GM11168 (cell line): ENCODE results near the gene MN1.

Experiments used
- in situ Hi-C: fragments of 300-500 bp; cut with MboI; formaldehyde crosslinking; loops from one replicate; pipeline ENCODE4 v1.12.0; 2022; ENCODE audit warnings: low sequenced_read_pairs; ENCODE audit not compliant: unreplicated experiment

The MN1 gene

DNA sequence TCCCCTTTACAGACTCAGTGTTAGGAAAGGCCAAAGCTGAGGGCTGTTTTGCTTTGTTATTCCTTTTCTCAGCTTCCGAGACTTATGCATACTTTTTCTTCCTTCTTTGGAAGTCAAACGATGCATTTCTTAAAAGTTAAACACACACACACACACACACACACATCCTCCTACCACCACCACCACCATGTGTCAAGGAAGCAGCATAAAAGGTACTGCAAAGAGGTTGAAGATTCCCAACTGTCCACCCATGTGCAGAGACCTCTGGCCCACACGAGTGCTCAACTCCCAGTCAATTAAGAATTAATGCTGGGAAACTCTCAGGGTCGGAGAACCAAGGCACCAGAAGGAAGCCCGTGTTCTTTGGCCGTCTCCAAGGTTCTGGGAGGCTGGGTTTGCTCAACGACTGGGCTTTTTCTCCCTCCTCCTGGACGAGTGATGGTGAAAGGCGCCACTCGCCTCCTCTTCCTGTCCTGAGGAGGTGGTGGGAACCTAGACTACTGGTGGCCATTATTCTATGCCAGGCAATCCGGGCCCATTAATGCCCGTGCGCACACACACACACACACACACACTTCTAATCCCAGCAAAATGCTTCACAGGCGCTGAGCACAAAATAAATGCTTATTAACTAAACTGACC is 15.1 kb downstream of the MN1 start:
- in situ Hi-C loops = no loop called here

DNA sequence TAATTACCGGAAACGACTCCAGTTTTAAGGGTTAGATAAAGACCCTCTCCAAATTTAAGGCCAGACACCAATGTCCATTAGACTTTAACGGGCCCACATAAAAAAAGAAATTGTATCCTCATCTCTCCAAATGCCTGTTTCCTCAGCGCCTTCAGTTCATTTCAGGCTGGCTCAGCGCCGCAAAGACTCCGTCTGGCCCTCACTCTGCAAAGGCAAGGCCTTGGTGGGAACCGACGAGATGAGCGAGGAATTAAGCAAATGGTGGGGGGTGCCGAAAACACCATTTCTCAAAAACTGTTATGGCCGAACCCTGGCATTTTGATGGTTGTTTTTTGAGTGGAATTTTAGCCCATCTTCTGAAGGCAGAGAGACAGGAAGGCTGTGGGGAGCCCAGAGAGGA is 15.7 kb downstream of the MN1 start:
- in situ Hi-C loops = no loop called here

DNA sequence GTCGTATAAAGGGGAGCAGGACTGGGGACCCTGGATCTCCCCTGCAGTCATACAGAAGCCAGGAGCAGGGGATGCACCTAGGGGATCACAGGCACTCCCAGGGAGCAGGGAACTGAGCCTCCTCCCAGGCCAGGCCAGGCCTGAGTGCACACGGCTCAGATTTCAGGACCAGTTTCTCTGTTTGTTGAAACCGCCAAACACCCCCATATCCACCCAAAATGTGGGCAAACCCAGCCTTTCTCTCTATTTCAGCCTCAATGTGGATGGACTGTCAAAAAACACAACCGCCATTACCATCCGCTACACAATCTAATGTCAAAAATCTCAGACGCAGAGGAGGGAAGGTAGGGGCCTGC is 17.5 kb downstream of the MN1 start:
- in situ Hi-C loops = no loop called here

DNA sequence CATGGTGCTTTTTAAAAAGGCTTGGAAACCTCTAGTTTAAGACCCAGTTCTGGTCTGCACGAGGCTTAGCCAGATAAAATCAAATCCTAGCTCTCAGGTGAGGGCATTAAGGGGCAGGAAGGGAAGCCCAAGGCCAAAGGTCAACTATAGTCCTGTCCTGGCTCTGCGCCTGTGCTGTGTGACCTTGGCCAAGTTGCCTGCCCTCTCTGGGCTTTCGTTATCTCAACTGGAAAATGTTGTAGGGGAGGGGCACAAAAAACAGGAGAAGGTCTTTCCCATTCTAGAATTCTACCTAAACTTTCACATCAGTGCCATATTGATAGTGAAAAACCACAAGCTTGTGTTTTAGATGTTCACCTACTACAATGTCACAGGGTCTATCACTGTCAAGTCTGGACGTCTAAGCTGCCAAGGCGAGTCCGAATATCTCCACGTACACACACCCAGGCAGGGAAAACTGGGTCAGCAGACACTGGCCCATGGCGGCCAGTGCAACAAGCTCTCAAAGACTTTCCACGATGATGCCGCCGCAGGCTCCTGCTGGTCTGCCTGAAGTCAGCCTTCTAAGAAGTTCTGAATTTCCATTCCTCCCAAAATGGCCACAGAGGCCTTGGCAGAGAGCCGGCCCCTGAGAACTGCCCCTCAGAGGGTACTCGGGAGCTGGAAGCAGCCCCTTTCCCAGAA is 18.0 kb downstream of the MN1 start:
- in situ Hi-C loops = no loop called here

DNA sequence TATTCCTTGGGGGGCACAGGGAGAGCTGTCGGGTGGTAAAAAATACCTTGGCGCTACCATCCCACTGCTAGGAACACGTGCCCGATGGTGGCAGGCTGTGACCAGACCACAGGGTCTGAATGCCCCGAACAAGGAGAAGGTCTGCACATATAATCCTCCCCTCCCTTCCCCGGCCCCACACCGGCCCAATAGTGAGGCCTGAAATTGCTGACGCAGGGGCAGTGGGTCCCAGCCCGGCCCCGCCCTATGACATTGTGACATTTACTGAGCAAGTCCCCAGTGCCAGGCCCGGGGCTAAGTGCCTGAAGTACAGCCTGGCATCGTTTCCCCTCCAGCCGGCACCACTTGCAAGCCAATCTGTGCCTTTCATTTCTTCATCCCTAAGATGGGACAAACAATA is 19.5 kb downstream of the MN1 start:
- in situ Hi-C loops = no loop called here

DNA sequence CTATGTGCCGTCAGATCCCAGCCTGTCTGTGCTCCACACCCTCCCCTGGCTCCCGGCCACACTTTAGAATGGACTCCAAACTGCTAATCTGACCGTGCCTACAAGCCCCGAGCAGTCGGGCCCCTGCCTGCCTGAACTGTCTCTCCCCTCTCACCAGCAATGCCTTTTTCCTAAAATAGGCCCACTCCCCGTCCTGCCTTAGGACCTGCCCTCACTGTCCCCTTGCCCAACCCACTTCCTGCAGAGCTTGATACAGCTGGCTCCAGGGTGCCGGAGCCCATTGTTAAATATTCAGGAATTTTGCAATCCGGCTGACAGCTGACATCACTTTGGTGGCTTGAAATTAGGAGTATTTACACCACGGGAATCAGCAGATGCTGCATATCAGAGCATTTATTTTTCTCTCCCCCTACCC is 21.4 kb downstream of the MN1 start:
- in situ Hi-C loops = no loop called here

DNA sequence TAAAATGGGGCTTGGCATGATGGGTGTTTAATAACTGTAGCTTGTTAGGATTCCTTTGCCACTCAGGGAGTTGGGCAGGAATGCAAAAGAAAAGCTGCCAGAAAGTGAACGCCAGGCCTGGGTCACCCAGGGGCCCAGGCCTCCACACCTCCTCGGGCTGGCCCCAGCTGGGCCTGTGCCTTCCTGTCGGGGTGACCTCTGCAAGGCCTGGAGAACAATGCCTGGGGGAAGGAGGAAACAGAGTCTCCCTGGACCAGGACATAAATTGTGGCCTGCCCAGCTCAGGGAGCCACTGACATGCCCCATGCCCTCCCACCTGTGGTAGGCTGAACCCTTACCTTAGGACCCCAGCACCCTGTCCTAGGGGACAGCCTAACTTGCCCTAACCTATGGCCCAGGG is 21.9 kb downstream of the MN1 start:
- in situ Hi-C loops = no loop called here

DNA sequence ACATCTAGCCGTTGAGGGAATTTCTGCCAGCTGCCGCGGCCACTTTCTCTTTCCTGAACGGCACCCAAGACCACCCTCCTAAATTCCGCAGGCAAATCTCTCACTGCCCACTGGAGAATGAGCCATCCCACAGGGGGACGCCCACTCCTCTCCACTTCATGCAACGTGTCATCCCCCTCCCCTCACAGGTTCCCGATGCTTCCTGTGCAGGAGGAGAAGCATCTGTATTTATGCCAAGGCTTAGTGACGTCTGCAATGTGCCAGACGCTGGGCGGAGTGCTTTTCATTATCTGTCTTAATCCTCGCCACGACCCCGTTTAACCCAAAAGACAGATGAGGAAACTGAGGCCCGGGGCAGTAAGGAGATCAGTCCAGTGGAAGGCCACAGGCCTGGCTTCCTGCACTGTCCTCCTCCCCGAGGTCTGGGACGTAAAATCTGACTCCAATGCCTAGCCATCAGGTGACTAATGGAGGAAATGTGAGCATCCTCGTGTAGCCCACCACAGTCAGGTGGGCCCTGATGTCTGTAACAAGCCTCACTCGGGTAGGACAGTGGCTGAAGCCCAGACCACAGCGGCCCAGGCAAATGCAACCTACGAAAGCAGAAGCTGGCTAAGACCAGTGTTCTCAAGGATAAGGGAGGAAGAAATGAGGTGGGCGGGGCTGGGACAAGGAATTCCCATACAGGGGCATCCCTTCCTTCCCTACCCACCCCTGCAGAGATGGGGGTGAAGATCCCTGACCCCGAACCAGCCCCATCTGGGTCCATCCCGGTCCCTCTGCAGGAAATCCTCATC is 23.1 kb downstream of the MN1 start:
- in situ Hi-C loops = no loop called here

DNA sequence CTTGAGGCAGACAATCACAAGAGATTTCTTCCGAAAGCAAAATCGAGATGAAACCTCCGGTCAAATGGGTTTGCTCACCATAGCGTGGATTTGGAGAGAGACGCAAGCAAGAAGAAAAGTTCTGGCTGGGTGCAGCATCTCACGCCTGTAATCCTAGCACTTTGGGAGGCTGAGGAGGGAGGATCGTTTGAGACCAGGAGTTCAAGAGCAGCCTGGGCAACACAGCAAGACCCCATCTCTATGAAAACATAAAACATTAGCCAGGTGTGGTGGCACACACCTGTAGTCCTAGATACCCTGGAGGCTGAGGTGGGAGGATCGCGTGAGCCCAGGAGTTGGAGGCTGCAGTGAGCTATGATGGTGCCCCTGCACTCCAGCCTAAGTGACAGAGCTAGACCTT is 24.4 kb downstream of the MN1 start:
- in situ Hi-C loops = no loop called here

DNA sequence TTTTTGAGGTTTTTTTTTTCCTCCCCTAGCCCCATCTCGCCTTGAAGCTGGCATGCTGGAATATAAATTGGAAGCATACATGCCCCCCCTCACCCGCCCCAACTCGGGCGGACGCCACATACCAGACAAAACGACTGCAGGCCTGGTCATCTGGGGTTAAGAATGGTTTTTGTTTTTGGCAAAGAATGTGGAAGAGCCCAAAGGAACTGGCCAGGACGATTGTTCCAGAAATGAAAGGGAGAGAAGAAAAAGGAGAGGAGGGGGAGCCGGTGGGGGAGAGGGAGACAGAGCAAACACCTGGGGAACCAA is 25.0 kb downstream of the MN1 start:
- in situ Hi-C loops = no loop called here

DNA sequence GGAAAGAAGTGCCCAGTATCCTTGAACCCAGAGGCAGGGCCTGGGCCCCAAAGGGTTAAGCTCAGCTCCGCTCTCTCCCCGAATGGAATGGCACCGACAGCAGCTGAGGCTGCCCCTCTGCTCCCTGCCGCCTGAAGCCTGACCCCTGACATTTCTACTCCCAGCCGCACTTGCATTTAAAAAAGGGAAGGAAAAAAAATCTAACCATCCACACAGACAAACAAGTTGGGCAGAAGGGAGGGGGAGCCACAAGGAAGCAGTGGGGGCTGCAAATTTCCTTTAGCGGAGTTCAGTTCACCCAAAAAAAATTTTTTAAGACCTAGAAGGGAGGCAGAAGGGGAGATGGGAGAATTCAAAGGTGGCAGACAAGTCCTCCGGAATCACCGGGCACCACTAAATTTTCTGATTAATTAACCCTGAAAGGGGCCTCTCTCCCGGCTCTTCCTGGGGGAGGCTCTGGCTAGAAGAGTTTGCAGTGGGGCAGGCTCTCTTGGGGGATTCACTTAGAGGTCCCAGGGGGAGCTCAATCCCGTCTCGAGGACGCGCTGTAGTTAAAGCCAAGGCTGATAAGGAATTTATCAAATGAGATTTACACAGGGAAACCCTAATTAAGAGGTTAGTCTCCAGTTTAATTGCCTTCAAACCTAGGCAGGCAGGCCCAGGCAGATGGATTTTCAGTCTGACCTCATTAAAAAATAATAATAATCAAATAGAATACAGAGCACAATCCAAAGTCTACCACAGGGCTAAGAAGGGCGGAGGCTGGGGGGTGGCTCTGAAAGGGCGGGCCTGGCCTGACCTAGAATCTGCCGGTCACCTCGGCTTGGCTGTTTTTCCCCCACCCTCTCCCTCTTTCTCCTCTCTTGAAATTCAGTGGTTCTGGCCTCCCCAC is 25.6 kb downstream of the MN1 start:
- in situ Hi-C loops = no loop called here

DNA sequence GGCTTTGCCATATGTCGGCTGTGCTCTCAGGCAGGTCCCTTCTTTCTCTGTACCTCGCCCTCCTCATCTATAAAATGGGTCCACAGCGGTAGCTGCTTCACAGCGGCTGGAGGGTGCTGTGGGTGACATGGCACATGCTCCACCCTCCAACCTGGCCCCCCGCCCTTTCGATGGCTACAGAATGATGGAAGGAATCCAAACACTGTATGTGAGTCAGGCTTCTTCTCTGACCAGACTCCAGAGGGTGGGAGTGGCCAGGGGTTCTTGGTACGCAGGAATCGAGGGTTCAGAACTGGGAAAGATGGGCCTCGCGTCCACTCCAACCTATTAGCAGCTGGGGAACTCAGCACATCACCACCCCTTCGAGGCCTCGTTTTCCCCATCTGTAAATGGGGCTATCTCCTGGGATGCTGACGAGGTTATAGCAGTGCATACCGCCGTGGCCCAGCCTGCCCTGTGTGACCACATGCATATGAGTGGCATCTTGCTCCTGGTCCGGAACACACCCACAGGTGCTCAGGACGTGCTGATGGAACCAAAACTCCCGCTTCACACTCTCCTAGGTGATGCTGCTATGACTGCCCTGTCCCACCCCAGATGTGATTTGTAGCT is 26.4 kb downstream of the MN1 start:
- in situ Hi-C loops = no loop called here

DNA sequence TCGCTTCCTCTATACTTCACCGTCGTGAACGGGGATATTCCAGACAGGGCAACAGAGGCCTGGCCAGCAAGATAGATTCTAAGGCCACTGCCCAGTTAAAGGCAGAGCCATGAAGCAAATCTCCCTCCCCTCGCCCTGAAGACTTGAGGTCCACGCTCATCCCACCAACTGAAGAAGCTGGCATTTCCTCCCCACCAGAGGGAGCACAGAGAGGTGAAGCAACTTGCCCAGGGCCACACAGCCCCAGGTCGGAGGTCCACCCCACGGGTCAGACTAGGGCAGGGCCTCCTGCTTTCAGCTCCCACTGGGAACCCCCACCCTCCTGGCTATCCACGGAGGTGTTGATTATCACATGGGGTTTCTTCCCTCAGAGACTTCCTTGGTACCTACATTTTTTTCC is 27.4 kb downstream of the MN1 start:
- in situ Hi-C loops = no loop called here

DNA sequence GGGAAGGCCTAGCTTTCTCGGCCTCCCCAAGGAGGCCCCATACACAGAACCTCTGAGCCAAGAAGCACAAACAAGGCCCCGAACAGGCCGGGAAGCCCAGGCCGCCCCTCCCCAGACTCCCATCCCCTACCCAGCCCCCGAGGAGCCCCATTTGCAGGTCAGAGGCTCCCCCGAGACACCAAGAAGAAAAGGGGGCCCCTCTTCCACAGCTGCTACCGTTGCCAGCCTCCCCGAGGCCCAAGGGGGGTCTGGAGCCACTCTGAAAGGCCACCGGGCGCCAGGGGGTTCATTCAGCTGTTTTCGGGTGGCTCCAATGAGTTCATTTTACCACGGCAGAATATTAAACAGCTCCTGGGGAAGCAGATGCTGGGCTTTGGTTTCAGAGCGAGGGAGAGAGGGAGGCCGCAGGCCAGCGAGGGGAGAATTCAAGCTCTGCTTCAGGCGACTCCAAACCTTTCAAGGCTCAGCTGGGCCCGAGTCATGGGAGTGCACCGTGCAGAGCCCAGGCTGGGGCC is 28.5 kb downstream of the MN1 start:
- in situ Hi-C loops = no loop called here

DNA sequence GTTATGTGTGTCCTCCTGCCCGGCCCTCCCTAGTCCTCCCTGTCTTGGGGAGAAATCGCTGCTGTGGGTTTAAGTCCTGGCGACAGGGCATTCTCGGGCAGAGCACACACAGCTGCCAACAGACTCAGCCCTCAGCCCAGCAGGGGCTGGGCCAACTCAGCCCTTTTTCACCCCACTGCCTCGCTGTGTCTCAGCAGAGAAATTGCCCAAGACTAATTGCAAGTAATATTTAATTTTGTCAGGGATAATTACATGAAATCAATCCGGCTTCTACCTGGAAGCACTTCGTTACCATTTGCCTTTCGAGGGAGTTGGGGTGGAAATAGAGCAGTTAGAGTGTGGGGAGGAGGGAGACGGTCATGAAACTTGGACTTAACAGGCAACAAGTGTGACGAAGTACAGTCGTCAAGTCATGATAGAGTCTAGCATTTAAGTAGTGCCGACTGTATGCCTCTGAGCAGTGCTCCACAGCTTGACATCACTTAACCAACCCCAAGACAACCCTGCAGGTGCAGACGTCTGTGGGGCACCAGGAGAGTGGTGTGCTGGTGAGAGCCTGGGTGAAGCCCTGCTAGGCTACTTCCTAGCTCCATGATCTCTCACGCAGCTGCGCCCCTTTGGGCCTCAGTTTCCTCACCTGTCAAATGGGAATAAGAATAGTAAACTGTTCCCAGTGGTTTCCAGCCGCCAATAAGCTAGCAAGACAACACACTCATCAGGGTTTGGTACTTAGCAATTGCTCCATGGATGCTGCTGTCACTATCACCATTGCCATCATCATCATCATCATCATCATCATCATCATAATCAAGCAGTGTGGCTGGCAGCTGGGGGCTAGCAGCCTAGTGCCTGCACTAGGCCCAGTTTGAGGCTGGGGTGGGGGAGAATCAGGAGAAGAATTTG is 29.2 kb downstream of the MN1 start:
- in situ Hi-C loops = no loop called here

DNA sequence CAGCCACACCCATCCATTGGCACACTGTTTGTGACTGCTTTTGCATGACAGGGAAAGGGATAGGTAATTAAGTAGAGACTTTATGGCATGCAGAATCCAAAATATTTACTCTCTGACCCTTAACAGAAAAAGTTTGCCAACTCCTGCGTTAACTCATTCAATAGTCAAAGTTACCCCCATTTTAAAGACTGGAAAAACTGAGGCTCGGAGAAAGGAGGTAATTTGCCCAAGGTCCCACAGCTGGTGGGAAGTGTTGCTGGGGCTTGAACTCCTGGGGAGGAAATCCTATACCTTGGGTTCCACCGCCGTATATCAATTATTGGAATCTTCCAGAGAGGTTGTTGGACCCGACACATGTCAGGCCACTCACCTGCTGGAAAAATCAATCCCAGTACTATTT is 29.9 kb downstream of the MN1 start:
- in situ Hi-C loops = no loop called here

DNA sequence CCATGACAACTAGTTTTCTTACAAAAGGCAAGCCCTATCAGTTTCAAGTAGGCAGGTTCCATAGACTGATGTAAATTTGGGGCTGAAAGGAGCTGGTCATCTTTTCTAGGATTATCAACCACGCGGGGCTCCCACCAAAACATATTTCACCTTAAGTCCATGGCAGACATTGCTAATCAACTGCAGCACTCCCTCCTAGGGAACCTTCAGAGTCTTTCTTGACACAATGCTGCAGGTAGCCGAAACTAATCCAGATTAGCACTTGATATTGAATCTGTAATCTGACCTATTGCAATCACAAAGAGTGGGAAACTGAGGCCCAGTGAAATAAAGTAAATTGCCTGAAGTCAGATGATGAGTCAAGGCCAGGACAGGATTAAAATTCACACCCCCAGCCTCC is 32.5 kb downstream of the MN1 start:
- in situ Hi-C loops = no loop called here

DNA sequence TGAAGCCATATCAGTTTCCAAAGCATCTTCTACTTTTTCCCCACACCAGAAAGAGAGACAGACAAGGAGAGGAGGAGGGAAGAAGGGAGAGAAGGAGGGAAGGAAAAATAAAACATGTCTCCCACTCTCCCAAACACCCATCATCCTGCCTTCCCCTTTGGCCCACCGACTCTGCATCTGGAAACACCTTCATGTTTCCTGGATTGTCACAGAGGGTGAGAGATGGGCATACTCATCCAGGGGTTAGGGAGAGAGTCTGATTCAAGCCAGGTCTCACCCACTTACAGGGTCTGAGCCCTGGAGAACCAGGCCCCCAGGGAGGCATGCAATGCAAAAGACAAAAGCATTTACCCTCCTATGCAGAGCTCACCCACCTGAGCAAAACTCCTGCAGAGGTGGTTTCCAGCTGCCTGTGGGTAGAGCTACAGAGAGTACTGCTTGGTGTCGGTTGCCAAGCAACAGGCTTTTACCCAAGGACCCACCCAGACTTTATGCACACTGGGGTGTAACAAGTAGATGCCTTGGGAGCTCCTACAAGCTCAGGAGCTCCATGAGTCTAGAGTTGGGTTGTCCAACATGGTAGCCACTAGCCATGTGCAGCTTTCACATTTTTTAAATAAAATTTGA is 33.4 kb downstream of the MN1 start:
- in situ Hi-C loops = no loop called here

DNA sequence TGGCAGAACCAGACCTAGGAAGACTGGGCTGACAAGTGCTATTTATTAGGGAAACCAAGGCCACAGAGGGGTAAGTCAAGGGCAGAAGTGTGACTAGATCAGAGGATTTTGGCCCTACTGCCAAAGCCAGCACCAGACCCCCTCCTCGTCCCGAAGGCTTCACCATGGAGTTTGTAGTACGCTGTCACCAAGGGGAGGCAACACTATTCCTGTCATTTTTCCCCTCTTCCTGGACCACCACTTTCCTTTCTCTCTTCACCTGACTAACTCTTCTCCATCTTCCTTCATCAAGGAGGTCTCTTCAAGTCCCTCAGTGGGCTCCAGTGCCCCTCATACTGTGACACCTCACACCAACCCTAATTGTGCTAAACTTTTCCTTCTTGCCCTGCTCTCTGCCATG is 34.9 kb downstream of the MN1 start:
- in situ Hi-C loops = no loop called here
